Measurements from ENCODE around the gene PATE4. TPM values are rescaled to one million over a fixed set of nuclear protein-coding genes. Genes with fewer than 3 reads are reported as not detected.

PATE4 gene
- total and polyA plus RNA-seq, 12 donors, result not detected

- Histone ChIP-seq H3K36me3 (replicated peaks in 1 of 2) (no peaks in the 10 kb centered on the region), H3K9me3 (replicated peaks in 1 of 3) (no peaks in the 10 kb centered on the region), H3K27ac (no peak overlapping the region), H3K4me1 (replicated peaks in 1 of 2) (no peaks in the 10 kb centered on the region), H3K27me3 (no peaks in the 10 kb centered on the region), H3K4me3 (no peak overlapping the region)
- intact Hi-C loops (cut with DNase I), result loop anchor here (10.0 kb wide), 1 partner anchor 247 kb away; the partner anchor contains the start of gene CHEK1 (in 2 of the 2)
- TF ChIP-seq POLR2A (IDR thresholded peaks at IDR 0.05) (no peak), CTCF (IDR thresholded peaks at IDR 0.05) (peak; percentile 12 to 40 (median 30))
- DNase-seq, result peak in 4 of 7 donors; percentile 12 to 45 (median 24)
- 73 to 79% (median 75%) methylated on average over 8 to 10 of the region's 10 CpGs for WGBS, 4 donors
Observed at GRCh38 chr11:125871391-125872137, 38.4 kb downstream of the PATE4 start.

GRCh38 chr11:125872138-125872491 is 39.0 kb downstream of the PATE4 start:
- Histone ChIP-seq H3K4me3 (no peak overlapping the region), H3K4me1 (replicated peaks in 1 of 2) (no peaks in the 10 kb centered on the region), H3K27ac (no peak overlapping the region), H3K36me3 (replicated peaks in 1 of 2) (no peaks in the 10 kb centered on the region), H3K9me3 (replicated peaks in 1 of 3) (no peaks in the 10 kb centered on the region), H3K27me3 (no peaks in the 10 kb centered on the region)
- no peak for DNase-seq
- TF ChIP-seq CTCF (IDR thresholded peaks at IDR 0.05), result no peak
- TF ChIP-seq POLR2A (IDR thresholded peaks at IDR 0.05), result no peak
- intact Hi-C loops (cut with DNase I), result loop anchor here (10.0 kb wide), 1 partner anchor 247 kb away; the partner anchor contains the start of gene CHEK1 (in 2 of the 2)

- TF ChIP-seq POLR2A (IDR thresholded peaks at IDR 0.05), result no peak
- no peak for TF ChIP-seq CTCF (IDR thresholded peaks at IDR 0.05)
- DNase-seq, result no peak
- intact Hi-C loops (cut with DNase I), result loop anchor here (10.0 kb wide), 1 partner anchor 249 kb away; the partner anchor contains the start of gene CHEK1 (in 2 of the 2)
- H3K4me3 ChIP-seq, result no peak overlapping the region
- H3K4me1 ChIP-seq (replicated peaks in 1 of 2), result no peaks in the 10 kb centered on the region
- no peaks in the 10 kb centered on the region for H3K27me3 ChIP-seq
- no peak overlapping the region for H3K27ac ChIP-seq
- WGBS, 4 donors, result 79 to 90% (median 81%) methylated on average over 16 to 20 of the region's 20 CpGs
- no peaks in the 10 kb centered on the region for H3K9me3 ChIP-seq (replicated peaks in 1 of 3)
- no peaks in the 10 kb centered on the region for H3K36me3 ChIP-seq (replicated peaks in 1 of 2)
Observed at GRCh38 chr11:125873881-125874555, 40.9 kb downstream of the PATE4 start.

GRCh38 chr11:125874556-125875124 is 41.5 kb downstream of the PATE4 start:
- peak; percentile 47 to 77 (median 62) for DNase-seq
- intact Hi-C loops (cut with DNase I), result loop anchor here (10.0 kb wide), 1 partner anchor 250 kb away; the partner anchor contains the start of gene CHEK1 (in 2 of the 2)
- Histone ChIP-seq H3K4me3 (no peak overlapping the region), H3K27me3 (no peaks in the 10 kb centered on the region), H3K27ac (no peak overlapping the region), H3K36me3 (replicated peaks in 1 of 2) (no peaks in the 10 kb centered on the region), H3K4me1 (replicated peaks in 1 of 2) (no peaks in the 10 kb centered on the region), H3K9me3 (replicated peaks in 1 of 3) (no peaks in the 10 kb centered on the region)
- TF ChIP-seq CTCF (IDR thresholded peaks at IDR 0.05), result peak; percentile 60 to 82 (median 72)
- TF ChIP-seq POLR2A (IDR thresholded peaks at IDR 0.05), result no peak
- WGBS, 4 donors, result 9 to 13% (median 10%) methylated on average over 8 of the region's 8 CpGs

All from adrenal gland (tissue), 12 donors.